OCI-LY3 (cell line): ENCODE results near the gene TTC9C.

Source experiments
- EZH2phosphoT487 ChIP-seq: fragments of 200-600 bp; shearing (Covaris generic); IDR thresholded peaks from 2 replicates; pipeline ENCODE4 v1.6.1; 2018; ENCODE audit warnings: antibody characterized with exemption, mixed run types, low read depth
- TF ChIP-seq, protein P1 (sequence below): fragments of 200-600, 300-600 bp; sonication (generic); IDR thresholded peaks from 2 replicates; pipeline ENCODE4 v1.5.1; 2014; ENCODE audit warnings: antibody characterized with exemption, low read length, low read depth

DNA sequence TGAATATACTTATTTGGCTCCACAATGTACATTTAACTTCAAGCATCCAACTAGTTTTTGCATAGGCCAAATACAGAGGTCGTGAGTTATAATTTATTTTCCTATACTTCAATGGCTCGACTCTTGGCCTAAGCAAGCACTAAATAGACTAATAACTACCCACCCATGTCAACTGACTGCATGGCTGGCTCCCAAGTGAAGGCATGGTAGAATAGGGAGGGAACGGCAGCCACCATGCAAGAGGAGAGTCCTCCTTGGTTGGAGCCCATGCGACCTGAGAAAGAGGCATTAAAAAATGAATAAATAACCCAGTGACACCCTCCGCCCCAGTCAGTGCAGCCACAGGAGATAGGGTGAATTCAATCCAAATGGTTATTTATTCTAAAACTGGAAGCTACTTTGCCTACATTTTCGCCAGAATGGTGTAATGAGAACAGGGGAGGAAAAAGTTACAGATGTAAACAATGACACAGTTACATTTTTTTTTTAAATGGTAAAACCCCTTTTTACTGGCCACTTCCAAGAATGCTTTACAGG lies 15.9 kb upstream of the TTC9C start:
- TF ChIP-seq, protein P1, sequence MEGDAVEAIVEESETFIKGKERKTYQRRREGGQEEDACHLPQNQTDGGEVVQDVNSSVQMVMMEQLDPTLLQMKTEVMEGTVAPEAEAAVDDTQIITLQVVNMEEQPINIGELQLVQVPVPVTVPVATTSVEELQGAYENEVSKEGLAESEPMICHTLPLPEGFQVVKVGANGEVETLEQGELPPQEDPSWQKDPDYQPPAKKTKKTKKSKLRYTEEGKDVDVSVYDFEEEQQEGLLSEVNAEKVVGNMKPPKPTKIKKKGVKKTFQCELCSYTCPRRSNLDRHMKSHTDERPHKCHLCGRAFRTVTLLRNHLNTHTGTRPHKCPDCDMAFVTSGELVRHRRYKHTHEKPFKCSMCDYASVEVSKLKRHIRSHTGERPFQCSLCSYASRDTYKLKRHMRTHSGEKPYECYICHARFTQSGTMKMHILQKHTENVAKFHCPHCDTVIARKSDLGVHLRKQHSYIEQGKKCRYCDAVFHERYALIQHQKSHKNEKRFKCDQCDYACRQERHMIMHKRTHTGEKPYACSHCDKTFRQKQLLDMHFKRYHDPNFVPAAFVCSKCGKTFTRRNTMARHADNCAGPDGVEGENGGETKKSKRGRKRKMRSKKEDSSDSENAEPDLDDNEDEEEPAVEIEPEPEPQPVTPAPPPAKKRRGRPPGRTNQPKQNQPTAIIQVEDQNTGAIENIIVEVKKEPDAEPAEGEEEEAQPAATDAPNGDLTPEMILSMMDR: no peak
- no peak for TF ChIP-seq EZH2phosphoT487
